GM10248 (cell line): ENCODE measurements around the gene TCFL5.

Source experiments
- CTCF ChIA-PET: fragments of 300-600 bp; sonication (Branson Sonifier 250); formaldehyde crosslinking; extraction: SDS; loops from one replicate; lab custom pipeline; 2021; ENCODE audit warnings: antibody characterized with exemption; lab: Yijun Ruan, JAX
- POLR2A ChIA-PET: fragments of 350-650 bp; sonication (Branson Sonifier 250); formaldehyde crosslinking; extraction: SDS; loops from one replicate; lab custom pipeline; 2020; ENCODE audit warnings: antibody characterized with exemption; lab: Yijun Ruan, JAX
- DNase-seq: peaks from one replicate; pipeline ENCODE4 v3.0.0; 2012; ENCODE audit errors: extremely low spot score
- TF ChIP-seq, protein P1 (sequence below): IDR thresholded peaks from 2 replicates; pipeline ENCODE4 v1.5.1; 2012; ENCODE audit warnings: mild to moderate bottlenecking, low read depth; ENCODE audit errors: extremely low read depth, missing control alignments, control extremely low read depth

The TCFL5 gene

DNA sequence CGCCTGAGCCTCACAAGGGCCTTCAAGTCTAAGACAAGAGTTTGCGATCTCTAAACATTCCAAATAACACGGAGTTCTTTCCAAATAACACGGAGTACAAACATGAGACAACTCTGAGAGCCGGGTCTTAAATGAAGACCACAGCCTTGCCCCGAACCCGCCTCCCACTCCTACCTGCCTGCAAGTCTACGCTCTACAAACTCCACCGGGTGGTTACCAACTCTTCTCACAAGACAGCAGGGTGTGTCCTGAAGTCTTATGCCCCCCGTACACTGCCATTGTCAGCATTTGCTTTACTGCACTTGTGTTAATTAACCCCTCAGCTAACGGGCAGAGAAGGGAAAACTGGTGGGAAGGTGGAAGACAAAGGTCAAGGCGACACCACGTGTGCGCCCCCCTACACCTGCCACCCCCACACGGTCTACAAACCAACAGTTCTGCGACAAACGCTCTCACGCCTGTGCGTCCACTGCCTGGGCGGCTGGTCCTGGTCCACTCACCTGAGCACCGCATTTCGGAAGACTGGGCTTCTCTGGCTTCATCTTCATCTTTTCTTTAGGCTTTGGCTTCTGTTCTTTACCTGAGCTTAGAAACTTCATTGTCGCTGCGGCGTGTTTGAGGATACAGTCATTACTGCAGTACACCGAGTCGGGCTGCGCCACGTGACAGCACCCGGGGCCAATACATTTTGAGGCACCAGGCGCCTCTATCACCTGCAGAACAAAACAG, 45.2 kb upstream of the TCFL5 start:
- no peak for DNase-seq
- ChIA-PET CTCF (interaction anchor here (1.3 to 4.1 kb wide), 9 partner anchors 8 to 103 kb away, joined by 3 to 29 read pairs (median 8); partner anchors contain the start of gene DIDO1), POLR2A (no interaction called here)
- TF ChIP-seq, protein P1, sequence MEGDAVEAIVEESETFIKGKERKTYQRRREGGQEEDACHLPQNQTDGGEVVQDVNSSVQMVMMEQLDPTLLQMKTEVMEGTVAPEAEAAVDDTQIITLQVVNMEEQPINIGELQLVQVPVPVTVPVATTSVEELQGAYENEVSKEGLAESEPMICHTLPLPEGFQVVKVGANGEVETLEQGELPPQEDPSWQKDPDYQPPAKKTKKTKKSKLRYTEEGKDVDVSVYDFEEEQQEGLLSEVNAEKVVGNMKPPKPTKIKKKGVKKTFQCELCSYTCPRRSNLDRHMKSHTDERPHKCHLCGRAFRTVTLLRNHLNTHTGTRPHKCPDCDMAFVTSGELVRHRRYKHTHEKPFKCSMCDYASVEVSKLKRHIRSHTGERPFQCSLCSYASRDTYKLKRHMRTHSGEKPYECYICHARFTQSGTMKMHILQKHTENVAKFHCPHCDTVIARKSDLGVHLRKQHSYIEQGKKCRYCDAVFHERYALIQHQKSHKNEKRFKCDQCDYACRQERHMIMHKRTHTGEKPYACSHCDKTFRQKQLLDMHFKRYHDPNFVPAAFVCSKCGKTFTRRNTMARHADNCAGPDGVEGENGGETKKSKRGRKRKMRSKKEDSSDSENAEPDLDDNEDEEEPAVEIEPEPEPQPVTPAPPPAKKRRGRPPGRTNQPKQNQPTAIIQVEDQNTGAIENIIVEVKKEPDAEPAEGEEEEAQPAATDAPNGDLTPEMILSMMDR = no peak

GRCh38 chr20:62906209-62906608, 44.6 kb upstream of the TCFL5 start:
- POLR2A ChIA-PET = no interaction called here
- no peak for DNase-seq
- TF ChIP-seq, protein P1 = no peak
- CTCF ChIA-PET = interaction anchor here (2.1 to 10.0 kb wide), 3 partner anchors 10 to 20 kb away, joined by 8 to 153 read pairs (median 26); partner anchors contain the start of gene DIDO1

GRCh38 chr20:62905536-62906117, 44.0 kb upstream of the TCFL5 start:
- ChIA-PET POLR2A (no interaction called here), CTCF (interaction anchor here (2.8 to 10.0 kb wide), 3 partner anchors 11 to 48 kb away, joined by 8 to 153 read pairs (median 26); partner anchors contain the start of gene DIDO1)
- TF ChIP-seq, protein P1 = no peak
- DNase-seq = no peak

DNA sequence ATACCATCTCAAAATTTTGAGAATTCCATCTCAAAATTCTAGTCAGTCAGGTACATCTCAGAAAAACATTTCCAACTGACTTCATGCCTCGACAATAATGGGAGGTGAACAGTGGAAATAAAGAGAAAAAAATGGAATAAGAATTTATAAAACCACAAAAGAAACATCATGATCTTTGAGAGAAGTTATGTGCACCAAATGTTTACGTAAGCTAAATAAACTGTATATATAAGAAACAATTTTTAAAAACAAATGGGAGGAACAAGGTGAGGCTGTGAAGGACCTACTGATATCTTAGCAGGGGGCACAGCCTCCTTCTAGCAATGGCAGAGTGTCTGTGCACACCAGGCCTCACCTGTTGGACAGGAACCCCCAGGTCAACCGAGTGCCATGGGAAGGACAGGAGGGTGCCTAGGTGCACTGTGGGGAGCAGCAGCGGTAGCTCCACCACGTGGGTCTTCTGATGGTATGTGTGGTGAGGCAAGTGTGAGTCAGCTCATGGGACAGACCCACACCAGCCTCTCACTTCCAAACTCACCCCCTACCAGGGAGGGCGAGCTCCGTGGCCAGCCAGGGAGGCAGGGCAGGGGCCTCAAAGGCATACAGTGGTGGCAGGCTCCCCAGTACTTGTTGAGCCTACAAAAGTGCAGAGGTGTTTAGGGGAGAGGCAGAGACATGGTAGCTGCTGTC, 41.4 kb upstream of the TCFL5 start:
- POLR2A ChIA-PET = no interaction called here

DNA sequence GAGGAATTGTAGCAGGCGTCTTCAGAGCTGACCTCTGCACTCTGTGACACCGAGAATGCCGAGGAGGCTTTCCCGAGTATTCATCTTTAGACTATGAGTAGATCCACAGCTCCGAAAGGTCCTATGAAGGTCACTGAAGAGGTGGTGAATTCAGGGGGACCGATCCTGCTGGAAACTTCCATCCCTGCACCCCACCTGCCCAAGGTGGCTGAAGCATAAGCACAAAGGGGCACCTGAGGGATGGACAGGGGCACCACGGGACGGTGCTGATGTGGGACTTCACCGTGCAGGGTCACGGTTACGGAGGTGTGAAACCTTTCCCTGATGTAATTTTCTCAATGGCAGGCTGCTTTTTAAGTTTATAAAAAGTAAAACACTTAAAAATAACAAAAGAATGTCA, 40.3 kb upstream of the TCFL5 start:
- TF ChIP-seq, protein P1 = no peak
- ChIA-PET POLR2A (no interaction called here), CTCF (interaction anchor here (0.7 to 10.0 kb wide), 11 partner anchors 13 to 106 kb away, joined by 3 to 153 read pairs (median 4); partner anchors contain the start of genes DIDO1 and GID8)
- DNase-seq = no peak

More for the DNA sequence above, 41.4 kb upstream of the TCFL5 start:
- DNase-seq = no peak
- TF ChIP-seq, protein P1 = no peak
- CTCF ChIA-PET = interaction anchor here (0.9 to 10.0 kb wide), 14 partner anchors 13 to 106 kb away, joined by 3 to 153 read pairs (median 4); partner anchors contain the start of gene DIDO1
